ENCODE results near the gene NSD2. TPM values are rescaled to one million over a fixed set of nuclear protein-coding genes. Genes with fewer than 3 reads are reported as not detected.

Gene NSD2
- polyA plus RNA-seq, 1 donor (not counting 4 experiments of a cell fraction or from before 2014, with no cell fraction given), result 22.6 TPM

GRCh38 chr4:1945912-1946311 lies 74.7 kb downstream of the NSD2 start:
- dilution Hi-C loops (cut with MboI; ENCODE audit: extremely low pct_ligation_motif_present, low sequenced_read_pairs), result no loop called here
- Histone ChIP-seq H3K36me3 (ENCODE audit: control insufficient read depth in 2 of 2, extremely low read depth in 1 of 2, insufficient read depth in 2 of 2, low read length in 2 of 2) (peaks cover 0 to 35% of the 10 kb centered on the region in 2 experiments), H3K9me3 (ENCODE audit: control insufficient read depth, low read depth, low read length) (no peaks in the 10 kb centered on the region), H3K4me3 (ENCODE audit: control insufficient read depth in 2 of 3, extremely low read depth in 1 of 3, insufficient read depth in 2 of 3, low read depth in 1 of 3, low read length in 3 of 3) (no peak overlapping the region), H3K9ac (ENCODE audit: control insufficient read depth, extremely low read depth, insufficient read depth, low read length) (no peak overlapping the region), H3K4me1 (ENCODE audit: control insufficient read depth, extremely low read depth, insufficient read depth, low read length) (no peaks in the 10 kb centered on the region), H3K4me2 (ENCODE audit: control insufficient read depth, extremely low read depth, insufficient read depth, low read depth, low read length) (no peak overlapping the region), H4K20me1 (ENCODE audit: control insufficient read depth, extremely low read depth, insufficient read depth, low read length) (no peaks in the 10 kb centered on the region), H2AFZ (ENCODE audit: control insufficient read depth, low read length) (no peak overlapping the region), H3K9me1 (ENCODE audit: control insufficient read depth, extremely low read depth, insufficient read depth, low read length) (no peaks in the 10 kb centered on the region), H3K27me3 (ENCODE audit: control insufficient read depth, extremely low read depth, insufficient read depth, low read length) (no peaks in the 10 kb centered on the region), H3K79me2 (ENCODE audit: control insufficient read depth, insufficient read depth, low read length) (peaks cover 2% of the 10 kb centered on the region), H3K27ac (ENCODE audit: control insufficient read depth, insufficient read depth, low read length) (no peak overlapping the region)
- DNase-seq (ENCODE audit: low read depth, low spot score), result no peak
- TF ChIP-seq CTCF (optimal IDR thresholded peaks at IDR 0.05 in 1 of 3, IDR thresholded peaks at IDR 0.05 in 1 of 3, conservative IDR thresholded peaks at IDR 0.05 in 1 of 3; ENCODE audit: extremely low read depth in 1 of 3, insufficient read depth in 2 of 3, low read length in 3 of 3) (no peak), EZH2 (IDR thresholded peaks at IDR 0.05; ENCODE audit: low read length) (no peak)
- FAIRE-seq, result no peak

GRCh38 chr4:1948232-1948631 lies 77.0 kb downstream of the NSD2 start:
- Histone ChIP-seq H3K27me3 (ENCODE audit: control insufficient read depth, extremely low read depth, insufficient read depth, low read length) (no peaks in the 10 kb centered on the region), H3K9ac (ENCODE audit: control insufficient read depth, extremely low read depth, insufficient read depth, low read length) (no peak overlapping the region), H3K4me2 (ENCODE audit: control insufficient read depth, extremely low read depth, insufficient read depth, low read depth, low read length) (no peak overlapping the region), H3K9me1 (ENCODE audit: control insufficient read depth, extremely low read depth, insufficient read depth, low read length) (no peaks in the 10 kb centered on the region), H3K27ac (ENCODE audit: control insufficient read depth, insufficient read depth, low read length) (no peak overlapping the region), H2AFZ (ENCODE audit: control insufficient read depth, low read length) (no peak overlapping the region), H3K4me1 (ENCODE audit: control insufficient read depth, extremely low read depth, insufficient read depth, low read length) (no peaks in the 10 kb centered on the region), H3K79me2 (ENCODE audit: control insufficient read depth, insufficient read depth, low read length) (no peaks in the 10 kb centered on the region), H4K20me1 (ENCODE audit: control insufficient read depth, extremely low read depth, insufficient read depth, low read length) (no peaks in the 10 kb centered on the region), H3K4me3 (ENCODE audit: control insufficient read depth in 2 of 3, extremely low read depth in 1 of 3, insufficient read depth in 2 of 3, low read depth in 1 of 3, low read length in 3 of 3) (no peak overlapping the region), H3K9me3 (ENCODE audit: control insufficient read depth, low read depth, low read length) (no peaks in the 10 kb centered on the region), H3K36me3 (ENCODE audit: control insufficient read depth in 2 of 2, extremely low read depth in 1 of 2, insufficient read depth in 2 of 2, low read length in 2 of 2) (peaks cover 5 to 38% of the 10 kb centered on the region in 2 experiments)
- TF ChIP-seq CTCF (optimal IDR thresholded peaks at IDR 0.05 in 1 of 3, IDR thresholded peaks at IDR 0.05 in 1 of 3, conservative IDR thresholded peaks at IDR 0.05 in 1 of 3; ENCODE audit: extremely low read depth in 1 of 3, insufficient read depth in 2 of 3, low read length in 3 of 3) (no peak), EZH2 (IDR thresholded peaks at IDR 0.05; ENCODE audit: low read length) (no peak)
- FAIRE-seq (no peak), DNase-seq (ENCODE audit: low read depth, low spot score) (no peak)
- dilution Hi-C loops (cut with MboI; ENCODE audit: extremely low pct_ligation_motif_present, low sequenced_read_pairs), result no loop called here
